Uterus (tissue), 2 donors: ENCODE data around the gene OR4K5.

ENCODE experiments used
- POLR2A ChIP-seq, 2 donors: fragments of 450-650 bp; IDR thresholded peaks; one replicate each; pipeline ENCODE4 v1.6.1; 2016; ENCODE audit warnings: antibody characterized with exemption in 2 of 2, mild to moderate bottlenecking in 1 of 2, moderate library complexity in 1 of 2
- TF ChIP-seq, protein P1 (sequence below), 4 experiments: fragments of 200-600 bp in 2 of 4; fragments of 450-650 bp in 2 of 4; sonication (generic) in 2 of 4; IDR thresholded peaks; one replicate each; pipeline ENCODE4 v1.5.1; 2016 to 2019; ENCODE audit warnings: antibody characterized with exemption in 4 of 4, mild to moderate bottlenecking in 2 of 4, moderate library complexity in 1 of 4

GRCh38 chr14:19917243-19917642, 3.2 kb upstream of the OR4K5 start:
- no peak for TF ChIP-seq POLR2A (IDR thresholded peaks at IDR 0.05)
- TF ChIP-seq, protein P1, sequence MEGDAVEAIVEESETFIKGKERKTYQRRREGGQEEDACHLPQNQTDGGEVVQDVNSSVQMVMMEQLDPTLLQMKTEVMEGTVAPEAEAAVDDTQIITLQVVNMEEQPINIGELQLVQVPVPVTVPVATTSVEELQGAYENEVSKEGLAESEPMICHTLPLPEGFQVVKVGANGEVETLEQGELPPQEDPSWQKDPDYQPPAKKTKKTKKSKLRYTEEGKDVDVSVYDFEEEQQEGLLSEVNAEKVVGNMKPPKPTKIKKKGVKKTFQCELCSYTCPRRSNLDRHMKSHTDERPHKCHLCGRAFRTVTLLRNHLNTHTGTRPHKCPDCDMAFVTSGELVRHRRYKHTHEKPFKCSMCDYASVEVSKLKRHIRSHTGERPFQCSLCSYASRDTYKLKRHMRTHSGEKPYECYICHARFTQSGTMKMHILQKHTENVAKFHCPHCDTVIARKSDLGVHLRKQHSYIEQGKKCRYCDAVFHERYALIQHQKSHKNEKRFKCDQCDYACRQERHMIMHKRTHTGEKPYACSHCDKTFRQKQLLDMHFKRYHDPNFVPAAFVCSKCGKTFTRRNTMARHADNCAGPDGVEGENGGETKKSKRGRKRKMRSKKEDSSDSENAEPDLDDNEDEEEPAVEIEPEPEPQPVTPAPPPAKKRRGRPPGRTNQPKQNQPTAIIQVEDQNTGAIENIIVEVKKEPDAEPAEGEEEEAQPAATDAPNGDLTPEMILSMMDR (IDR thresholded peaks at IDR 0.05), result no peak
